Spleen (tissue), 11 donors: ENCODE data around the gene SRPK1. TPM values are rescaled to one million over a fixed set of nuclear protein-coding genes. Genes with fewer than 3 reads are reported as not detected.

Experiments used
- DNase-seq: peaks from one replicate; pipeline ENCODE4 v3.0.0-alpha.2; 2020
- H3K27ac ChIP-seq, 8 donors: fragments of 200-600 bp; sonication (generic) in 7 of 8; 1 replicate in 4 of 8; 2 replicates in 4 of 8; pipeline versions ENCODE4 v1.5.0 to v1.8.0; 2016 to 2021; ENCODE audit warnings: inconsistent platforms in 4 of 8, mild to moderate bottlenecking in 4 of 8, moderate library complexity in 1 of 8
- H3K27me3 ChIP-seq, 7 donors: fragments of 200-600 bp; sonication (generic) in 6 of 7; replicated peaks in 1 of 7; 1 replicate in 4 of 7; 2 replicates in 3 of 7; pipeline versions ENCODE4 v1.5.0 to v1.8.0; 2016 to 2021; ENCODE audit warnings: inconsistent platforms in 3 of 7, mild to moderate bottlenecking in 1 of 7
- H3K36me3 ChIP-seq, 6 donors: fragments of 200-600 bp; sonication (generic) in 5 of 6; 1 replicate in 4 of 6; 2 replicates in 2 of 6; pipeline versions ENCODE4 v1.5.0 to v1.8.0; 2016 to 2021; ENCODE audit warnings: inconsistent platforms in 2 of 6
- H3K4me1 ChIP-seq, 6 donors: fragments of 200-600 bp; sonication (generic) in 5 of 6; 1 replicate in 3 of 6; 2 replicates in 3 of 6; pipeline versions ENCODE4 v1.5.0 to v1.8.0; 2016 to 2021; ENCODE audit warnings: inconsistent platforms in 3 of 6
- H3K4me3 ChIP-seq, 8 donors: fragments of 200-600 bp; sonication (generic) in 7 of 8; 1 replicate in 4 of 8; 2 replicates in 4 of 8; pipeline versions ENCODE4 v1.5.0 to v1.8.0; 2016 to 2021; ENCODE audit warnings: inconsistent platforms in 4 of 8, mild to moderate bottlenecking in 4 of 8, moderate library complexity in 2 of 8
- H3K9me3 ChIP-seq, 8 donors: fragments of 200-600 bp; sonication (generic) in 7 of 8; 1 replicate in 4 of 8; 2 replicates in 4 of 8; pipeline versions ENCODE4 v1.5.0 to v1.8.0; 2016 to 2021; ENCODE audit warnings: inconsistent platforms in 4 of 8
- CTCF ChIP-seq, 11 experiments: fragments of 200-600 bp in 7 of 11; fragments of 450-650 bp in 4 of 11; sonication (generic) in 4 of 11; IDR thresholded peaks in 8 of 11; conservative IDR thresholded peaks in 3 of 11; 1 replicate in 7 of 11; 2 replicates in 4 of 11; pipeline versions ENCODE4 v1.4.0 to v1.8.0; 2016 to 2021; ENCODE audit warnings: antibody characterized with exemption in 11 of 11, inconsistent platforms in 4 of 11, mild to moderate bottlenecking in 1 of 11
- POLR2A ChIP-seq, 3 donors: fragments of 450-650 bp; IDR thresholded peaks; one replicate each; pipeline ENCODE4 v1.5.1; 2017; ENCODE audit warnings: antibody characterized with exemption in 3 of 3, mild to moderate bottlenecking in 1 of 3
- POLR2AphosphoS5 ChIP-seq, 3 donors: sonication (generic); formaldehyde crosslinking; IDR thresholded peaks; one replicate each; pipeline ENCODE4 v1.5.1; 2017; ENCODE audit warnings: antibody characterized with exemption in 3 of 3
- WGBS, 5 donors: extraction: QIAGEN DNeasy Blood & Tissue Kit in 3 of 5; methylation state at CpG; one replicate each; pipeline versions ENCODE4 v1.1.5 to v1.1.7; 2013 to 2018; 5-methylcytosine and 5-hydroxymethylcytosine counted together
- intact Hi-C: fragments of 100-400 bp; cut with DNase I; formaldehyde crosslinking; loops from one replicate; pipeline ENCODE4 v1.15.0; 2023; ENCODE audit warnings: low total_unique reads
- polyA plus RNA-seq, 3 donors: library from polyadenylated mRNA; stranded (reverse); fragments of 200-250 nt; gene quantifications; one replicate each; pipeline ENCODE4 v1.2.1, GENCODE V29; 2013
- total RNA-seq, 7 donors: library from RNA; depleted of rRNA in 3 of 7; stranded (reverse); fragments of >200 nt in 3 of 7; fragmentation: NEBNext Ultra II Directional in 4 of 7; extraction: Animal tissue kit (Norgen Biotek cat#: 25700) in 4 of 7; gene quantifications; one replicate each; pipeline versions ENCODE4 v1.1.0 to v1.2.1, GENCODE V29; 2016 to 2021
- donor health status: healthy with polysubstance abuse.
- donor health status: DM: no; HTN: no; CAD: no; lungs with moderate emphysema.
- donor health status: DM: no; HTN: no; CAD: no.
- donor health status: Bipolar disorder and iron deficiency.
- donor health status: healthy.
- donor health status: DM: no; HTN: no; CAD: no.
- donor health status: DM: yes; HTN: yes; CAD: no.

Gene SRPK1
- total and polyA plus RNA-seq, 10 donors: 8.8 to 140 (median 57.8) TPM

GRCh38 chr6:35824552-35825192, 96.2 kb downstream of the SRPK1 start:
- Histone ChIP-seq H3K9me3 (peaks cover 0 to 4% (median 0%) of the 10 kb centered on the region in 8 donors), H3K4me3 (no peak overlapping the region), H3K27me3 (peaks cover 0 to 7% (median 0%) of the 10 kb centered on the region in 7 donors), H3K36me3 (no peaks in the 10 kb centered on the region), H3K4me1 (no peaks in the 10 kb centered on the region), H3K27ac (no peak overlapping the region)
- intact Hi-C loops: no loop called here
- no peak for DNase-seq
- TF ChIP-seq CTCF (IDR thresholded peaks at IDR 0.05 in 8 of 11, conservative IDR thresholded peaks at IDR 0.05 in 3 of 11) (no peak), POLR2AphosphoS5 (IDR thresholded peaks at IDR 0.05) (no peak), POLR2A (IDR thresholded peaks at IDR 0.05) (no peak)
- WGBS, 5 donors: 78 to 82% (median 79%) methylated on average over 5 of the region's 5 CpGs

GRCh38 chr6:35823601-35824000, 97.3 kb downstream of the SRPK1 start:
- Histone ChIP-seq H3K9me3 (no peaks in the 10 kb centered on the region), H3K4me1 (no peaks in the 10 kb centered on the region), H3K4me3 (no peak overlapping the region), H3K27ac (no peak overlapping the region), H3K36me3 (no peaks in the 10 kb centered on the region), H3K27me3 (peaks cover 0 to 7% (median 0%) of the 10 kb centered on the region in 7 donors)
- intact Hi-C loops: no loop called here
- TF ChIP-seq POLR2AphosphoS5 (IDR thresholded peaks at IDR 0.05) (no peak), POLR2A (IDR thresholded peaks at IDR 0.05) (no peak), CTCF (IDR thresholded peaks at IDR 0.05 in 8 of 11, conservative IDR thresholded peaks at IDR 0.05 in 3 of 11) (no peak)
- 78 to 93% (median 88%) methylated on average over 2 of the region's 2 CpGs for WGBS, 5 donors
- DNase-seq: no peak

- no peaks in the 10 kb centered on the region for H3K27me3 ChIP-seq
- H3K4me3 ChIP-seq: no peak overlapping the region
- DNase-seq: no peak
- no peak for TF ChIP-seq POLR2A (IDR thresholded peaks at IDR 0.05)
- TF ChIP-seq POLR2AphosphoS5 (IDR thresholded peaks at IDR 0.05): no peak
- TF ChIP-seq CTCF (IDR thresholded peaks at IDR 0.05 in 8 of 11, conservative IDR thresholded peaks at IDR 0.05 in 3 of 11): no peak
- no peaks in the 10 kb centered on the region for H3K36me3 ChIP-seq
- no peaks in the 10 kb centered on the region for H3K4me1 ChIP-seq
- H3K9me3 ChIP-seq: peaks cover 0 to 22% (median 19%) of the 10 kb centered on the region in 8 donors
- intact Hi-C loops: no loop called here
- no peak overlapping the region for H3K27ac ChIP-seq
Measured at GRCh38 chr6:35817515-35817914, 103.4 kb downstream of the SRPK1 start.

- Histone ChIP-seq H3K27ac (no peak overlapping the region), H3K9me3 (peaks cover 0 to 6% (median 5%) of the 10 kb centered on the region in 8 donors), H3K27me3 (peaks cover 0 to 25% (median 0%) of the 10 kb centered on the region in 7 donors), H3K36me3 (no peaks in the 10 kb centered on the region), H3K4me3 (no peak overlapping the region), H3K4me1 (peaks cover 0 to 3% (median 0%) of the 10 kb centered on the region in 6 donors)
- TF ChIP-seq CTCF (IDR thresholded peaks at IDR 0.05 in 8 of 11, conservative IDR thresholded peaks at IDR 0.05 in 3 of 11) (no peak), POLR2A (IDR thresholded peaks at IDR 0.05) (no peak), POLR2AphosphoS5 (IDR thresholded peaks at IDR 0.05) (no peak)
- intact Hi-C loops: no loop called here
- 57 to 79% (median 71%) methylated on average over 6 of the region's 6 CpGs for WGBS, 5 donors
- DNase-seq: no peak
Measured at GRCh38 chr6:35811699-35811995, 109.3 kb downstream of the SRPK1 start.
